GM12878 (cell line): ENCODE data around the gene CCDC47. TPM values are rescaled to one million over a fixed set of nuclear protein-coding genes. Genes with fewer than 3 reads are reported as not detected.
"Not testable (repeated sequence)": the region's sequence is repeated elsewhere in the genome, so short reads cannot be mapped to it uniquely, and the experiment has no call there.

Experiments used
- ATAC-seq: fragments of 200-7000 bp; cut with Tn5 transposase; 3 replicates; pipeline ENCODE4 v1.9.1; 2020; ENCODE audit warnings: mild to moderate bottlenecking, moderate library complexity
- BruUV-seq: library from RNA; stranded (reverse); fragments of 400-500 nt; replicated peaks from 2 replicates; lab custom pipeline; 2021; lab: Mats Ljungman, UMichigan
- CTCF ChIA-PET: fragments of 300-600 bp; sonication (Branson Sonifier 250); formaldehyde crosslinking; extraction: SDS; loops from one replicate; lab custom pipeline; 2021; ENCODE audit warnings: inconsistent platforms; lab: Yijun Ruan, JAX
- POLR2A ChIA-PET: fragments of 350-600 bp; formaldehyde crosslinking; extraction: SDS; loops from one replicate; lab custom pipeline; 2021; ENCODE audit warnings: inconsistent platforms; lab: Charles Lee
- RAD21 ChIA-PET: fragments of 300-600 bp; sonication (Branson Sonifier 250); formaldehyde crosslinking; loops from one replicate; lab custom pipeline; 2023; ENCODE audit warnings: antibody characterized with exemption; ENCODE audit not compliant: unreplicated experiment; lab: Charles Lee
- SMC1A ChIA-PET: fragments of 300-600 bp; sonication (Branson Sonifier 250); formaldehyde crosslinking; loops from one replicate; lab custom pipeline; 2023; ENCODE audit not compliant: unreplicated experiment, uncharacterized antibody; lab: Charles Lee
- DNase-seq: peaks from one replicate; pipeline ENCODE4 v3.0.0-alpha.2; 2011; ENCODE audit warnings: low read depth, low spot score
- FAIRE-seq: peaks from 3 replicates; lab custom pipeline; 2011; peaks lifted over from hg19 to GRCh38; lab: Jason Lieb, UNC
- H2AFZ ChIP-seq: 2 replicates; pipeline ENCODE4 v1.6.0; 2011; ENCODE audit warnings: low read depth, low read length, control low read depth; ENCODE audit not compliant: control insufficient read depth
- H3K27ac ChIP-seq: 2 replicates; pipeline ENCODE4 v1.5.1; 2011; ENCODE audit warnings: control low read depth; ENCODE audit not compliant: control insufficient read depth, insufficient read depth
- H3K27me3 ChIP-seq, 2 experiments: replicated peaks in 1 of 2; 2 replicates each; pipeline versions ENCODE4 v1.6.0 to v1.6.1; 2011; ENCODE audit warnings: low read length in 1 of 2; ENCODE audit not compliant: control insufficient read depth in 2 of 2, insufficient read depth in 2 of 2
- H3K36me3 ChIP-seq, 2 experiments: 2 replicates each; pipeline ENCODE4 v1.5.1; 2011; ENCODE audit warnings: low read length in 1 of 2; ENCODE audit not compliant: control insufficient read depth in 2 of 2, insufficient read depth in 2 of 2
- H3K4me1 ChIP-seq: 2 replicates; pipeline ENCODE4 v1.6.1; 2011; ENCODE audit warnings: mild to moderate bottlenecking, low read length, moderate library complexity, mixed read lengths; ENCODE audit not compliant: control insufficient read depth, insufficient read depth
- H3K4me2 ChIP-seq: 2 replicates; pipeline ENCODE4 v1.6.0; 2011; ENCODE audit warnings: control low read depth; ENCODE audit not compliant: control insufficient read depth, insufficient read depth
- H3K4me3 ChIP-seq: fragments of 200-600 bp; sonication (generic); 2 replicates; pipeline ENCODE4 v1.5.1; 2016
- H3K79me2 ChIP-seq: 2 replicates; pipeline ENCODE4 v1.6.0; 2011; ENCODE audit warnings: low read length; ENCODE audit not compliant: control insufficient read depth, insufficient read depth
- H3K9ac ChIP-seq: 2 replicates; pipeline ENCODE4 v1.8.0; 2011; ENCODE audit warnings: low read length, control low read depth, mixed read lengths; ENCODE audit not compliant: control insufficient read depth, insufficient read depth
- H3K9me3 ChIP-seq: replicated peaks from 3 replicates; pipeline ENCODE4 v1.5.1; 2011; ENCODE audit warnings: mild to moderate bottlenecking, low read length; ENCODE audit not compliant: control insufficient read depth, insufficient read depth
- H4K20me1 ChIP-seq: 2 replicates; pipeline ENCODE4 v1.6.0; 2011; ENCODE audit not compliant: control insufficient read depth, insufficient read depth
- BMI1 ChIP-seq: fragments of 450-650 bp; IDR thresholded peaks from 2 replicates; pipeline ENCODE4 v1.6.1; 2016; ENCODE audit warnings: mild to moderate bottlenecking, moderate library complexity, borderline replicate concordance
- ETV6 ChIP-seq, 2 experiments: fragments of 450-650 bp in 1 of 2; IDR thresholded peaks in 1 of 2; conservative IDR thresholded peaks in 1 of 2; 2 replicates each; pipeline ENCODE4 v1.6.1; 2014; ENCODE audit warnings: antibody characterized with exemption in 1 of 2, borderline replicate concordance in 1 of 2, low read depth in 1 of 2, mild to moderate bottlenecking in 1 of 2, moderate library complexity in 1 of 2
- FOS ChIP-seq: IDR thresholded peaks from 3 replicates; pipeline ENCODE4 v1.6.1; 2011; ENCODE audit warnings: borderline replicate concordance; ENCODE audit not compliant: insufficient read length; ENCODE audit errors: extremely low read depth
- FOXM1 ChIP-seq: IDR thresholded peaks from 2 replicates; pipeline ENCODE4 v1.6.1; 2012; ENCODE audit warnings: low read depth, mild to moderate bottlenecking, inconsistent platforms, low read length, moderate library complexity
- IKZF1 ChIP-seq: fragments of 450-650 bp; conservative IDR thresholded peaks from 2 replicates; pipeline ENCODE4 v1.6.1; 2017; ENCODE audit warnings: antibody characterized with exemption, mild to moderate bottlenecking
- IRF4 ChIP-seq: IDR thresholded peaks from 2 replicates; pipeline ENCODE4 v1.6.1; 2011; ENCODE audit warnings: low read depth, low read length
- NBN ChIP-seq: fragments of 450-650 bp; IDR thresholded peaks from 2 replicates; pipeline ENCODE4 v1.6.1; 2016
- RFX5 ChIP-seq: IDR thresholded peaks from 2 replicates; pipeline ENCODE4 v1.6.1; 2011; ENCODE audit warnings: low read depth, low read length, improper control_type of control experiment
- RUNX3 ChIP-seq: IDR thresholded peaks from 2 replicates; pipeline ENCODE4 v1.6.1; 2012; ENCODE audit warnings: low read length, inconsistent platforms
- SMAD1 ChIP-seq: fragments of 450-650 bp; IDR thresholded peaks from 2 replicates; pipeline ENCODE4 v1.6.1; 2018; ENCODE audit warnings: mild to moderate bottlenecking, low read depth; ENCODE audit not compliant: partially characterized antibody
- SREBF2 ChIP-seq: IDR thresholded peaks from 2 replicates; pipeline ENCODE4 v1.6.1; 2012; ENCODE audit warnings: mild to moderate bottlenecking, low read length
- TCF12 ChIP-seq: IDR thresholded peaks from 2 replicates; pipeline ENCODE4 v1.6.1; 2011; ENCODE audit warnings: low read depth, mild to moderate bottlenecking, low read length
- YY1 ChIP-seq: IDR thresholded peaks from 2 replicates; pipeline ENCODE4 v1.6.1; 2011; ENCODE audit warnings: low read depth, mild to moderate bottlenecking, low read length
- WGBS: methylation state at CpG from one replicate; pipeline ENCODE4 v1.1.6; 2016; ENCODE audit warnings: low lambda C conversion rate; ENCODE audit not compliant: insufficient replicate concordance, insufficient coverage; ENCODE audit errors: missing lambda C conversion rate; 5-methylcytosine and 5-hydroxymethylcytosine counted together
- in situ Hi-C: fragments of 300-500 bp; cut with MboI; formaldehyde crosslinking; loops from 9 replicates; pipeline ENCODE4 v1.14.3; 2018; ENCODE audit warnings: mixed read lengths
- intact Hi-C: fragments of 100-400 bp; cut with micrococcal nuclease; formaldehyde crosslinking; loops from one replicate; pipeline ENCODE4 v1.14.2; 2022; ENCODE audit not compliant: unreplicated experiment
- polyA plus RNA-seq, 11 experiments: library from polyadenylated mRNA; depleted of rRNA in 4 of 11; unstranded in 6 of 11; stranded (reverse) in 5 of 11; fragments of >200 nt; fragmentation: Nextera tagmentation in 4 of 11; fragmentation: Illumina TruSeq in 1 of 11; extraction: Ambion mirVana in 4 of 11; extraction: Trizol in 1 of 11; gene quantifications; 1 replicate in 1 of 11; 2 replicates in 10 of 11; pipeline versions ENCODE4 v1.2.1 to v1.2.3, GENCODE V29; 2011 to 2016; ENCODE audit warnings: inconsistent platforms in 2 of 11, missing spikeins in 2 of 11, low read depth in 1 of 11
- total RNA-seq, 4 experiments: library from RNA; depleted of rRNA in 3 of 4; stranded (reverse); fragments of >200 nt in 3 of 4; fragmentation: Illumina TruSeq in 1 of 4; extraction: Trizol in 1 of 4; gene quantifications; 2 replicates each; pipeline versions ENCODE4 v1.2.1 to v1.2.3, GENCODE V29; 2013 to 2021
- TF ChIP-seq, protein P1 (sequence below): fragments of 150-350 bp; IDR thresholded peaks from 2 replicates; pipeline ENCODE4 v1.6.1; 2016; ENCODE audit warnings: low read depth, low read length
- TF ChIP-seq, protein P2 (sequence below): IDR thresholded peaks from 2 replicates; pipeline ENCODE4 v1.6.1; 2012; ENCODE audit warnings: low read depth, low read length, improper control_type of control experiment

The CCDC47 gene
- total and polyA plus RNA-seq, 10 of the 15 experiments (the other 5 are each of a cell fraction or from before 2014, with no cell fraction given) = 13.6 to 81.4 (median 58.9) TPM

DNA sequence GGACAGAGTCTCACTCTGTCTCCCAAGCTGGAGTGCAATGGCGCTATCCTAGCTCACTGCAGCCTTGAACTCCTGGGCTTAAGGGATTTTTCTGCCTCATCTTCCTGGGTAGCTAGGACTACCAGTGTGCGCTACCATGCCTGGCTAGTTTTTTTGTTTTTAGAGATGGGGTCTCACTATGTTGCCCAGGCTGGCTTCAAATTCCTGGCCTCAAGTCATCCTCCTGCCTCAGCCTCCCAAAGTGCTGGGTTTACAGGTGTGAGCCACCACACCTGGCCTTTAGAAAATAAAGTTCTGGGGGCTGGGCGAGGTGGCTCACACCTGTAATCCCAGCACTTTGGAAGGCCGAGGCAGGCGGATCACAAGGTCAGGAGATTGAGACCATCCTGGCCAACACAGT is 53.2 kb downstream of the CCDC47 start:
- H3K79me2 ChIP-seq, H3K4me3 ChIP-seq, intact Hi-C loops, H4K20me1 ChIP-seq, FAIRE-seq, H3K27ac ChIP-seq, H3K9me3 ChIP-seq, H3K4me1 ChIP-seq, H3K27me3 ChIP-seq, RAD21 ChIA-PET, BruUV-seq, DNase-seq, H2AFZ ChIP-seq, in situ Hi-C loops, H3K9ac ChIP-seq, H3K4me2 ChIP-seq, ATAC-seq, CTCF ChIA-PET: not testable (repeated sequence)
- H3K36me3 ChIP-seq = peaks cover 0 to 12% of the 10 kb centered on the region in 2 experiments; a peak in 2 of 4 replicates
- ChIA-PET SMC1A (interaction anchor here (0.6 kb wide), 1 partner anchor 98 kb away, joined by 3 read pairs; no protein-coding TSS in a partner anchor), POLR2A (interaction anchor here (1.9 kb wide), 1 partner anchor 21 kb away, joined by 5 read pairs; no protein-coding TSS in a partner anchor)
- WGBS = 97% methylated on average over 5 of the region's 5 CpGs

DNA sequence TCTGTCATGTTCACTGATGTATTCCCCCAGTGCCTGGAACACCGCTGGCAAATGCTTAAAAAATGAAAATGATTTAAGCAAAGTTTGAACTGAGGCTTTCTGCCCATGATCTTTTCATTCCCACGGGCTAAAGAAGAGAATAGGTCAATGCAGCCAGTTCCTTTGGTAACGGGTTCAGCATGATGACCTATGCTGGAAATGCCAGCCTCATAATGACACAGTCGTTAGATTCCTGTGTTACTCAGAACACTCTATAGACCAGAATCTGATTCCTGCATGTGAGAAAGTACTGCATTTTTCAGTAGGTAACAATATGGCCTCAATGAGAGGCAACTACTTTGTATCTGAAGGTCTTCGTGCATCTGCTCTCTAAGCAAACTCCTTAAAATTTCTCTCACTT is 54.4 kb downstream of the CCDC47 start:
- H3K4me3 ChIP-seq = no peak overlapping the region
- H3K36me3 ChIP-seq = peaks cover 0 to 16% of the 10 kb centered on the region in 2 experiments; a peak in 2 of 4 replicates
- CTCF ChIA-PET = interaction anchor here (0.6 kb wide), 1 partner anchor 8 kb away, joined by 3 read pairs; no protein-coding TSS in a partner anchor
- TF ChIP-seq ETV6 (conservative IDR thresholded peaks at IDR 0.05 in 1 of 2, IDR thresholded peaks at IDR 0.05 in 1 of 2; ENCODE audit: borderline replicate concordance in 1 of 2, low read depth in 1 of 2) (no peak), TCF12 (no peak), RFX5 (no peak), IKZF1 (no peak), RUNX3 (no peak), BMI1 (no peak), YY1 (no peak), SREBF2 (no peak), NBN (no peak), FOXM1 (no peak), IRF4 (no peak), FOS (no peak), SMAD1 (no peak)
- TF ChIP-seq, protein P1, sequence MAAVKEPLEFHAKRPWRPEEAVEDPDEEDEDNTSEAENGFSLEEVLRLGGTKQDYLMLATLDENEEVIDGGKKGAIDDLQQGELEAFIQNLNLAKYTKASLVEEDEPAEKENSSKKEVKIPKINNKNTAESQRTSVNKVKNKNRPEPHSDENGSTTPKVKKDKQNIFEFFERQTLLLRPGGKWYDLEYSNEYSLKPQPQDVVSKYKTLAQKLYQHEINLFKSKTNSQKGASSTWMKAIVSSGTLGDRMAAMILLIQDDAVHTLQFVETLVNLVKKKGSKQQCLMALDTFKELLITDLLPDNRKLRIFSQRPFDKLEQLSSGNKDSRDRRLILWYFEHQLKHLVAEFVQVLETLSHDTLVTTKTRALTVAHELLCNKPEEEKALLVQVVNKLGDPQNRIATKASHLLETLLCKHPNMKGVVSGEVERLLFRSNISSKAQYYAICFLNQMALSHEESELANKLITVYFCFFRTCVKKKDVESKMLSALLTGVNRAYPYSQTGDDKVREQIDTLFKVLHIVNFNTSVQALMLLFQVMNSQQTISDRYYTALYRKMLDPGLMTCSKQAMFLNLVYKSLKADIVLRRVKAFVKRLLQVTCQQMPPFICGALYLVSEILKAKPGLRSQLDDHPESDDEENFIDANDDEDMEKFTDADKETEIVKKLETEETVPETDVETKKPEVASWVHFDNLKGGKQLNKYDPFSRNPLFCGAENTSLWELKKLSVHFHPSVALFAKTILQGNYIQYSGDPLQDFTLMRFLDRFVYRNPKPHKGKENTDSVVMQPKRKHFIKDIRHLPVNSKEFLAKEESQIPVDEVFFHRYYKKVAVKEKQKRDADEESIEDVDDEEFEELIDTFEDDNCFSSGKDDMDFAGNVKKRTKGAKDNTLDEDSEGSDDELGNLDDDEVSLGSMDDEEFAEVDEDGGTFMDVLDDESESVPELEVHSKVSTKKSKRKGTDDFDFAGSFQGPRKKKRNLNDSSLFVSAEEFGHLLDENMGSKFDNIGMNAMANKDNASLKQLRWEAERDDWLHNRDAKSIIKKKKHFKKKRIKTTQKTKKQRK = no peak
- TF ChIP-seq, protein P2, sequence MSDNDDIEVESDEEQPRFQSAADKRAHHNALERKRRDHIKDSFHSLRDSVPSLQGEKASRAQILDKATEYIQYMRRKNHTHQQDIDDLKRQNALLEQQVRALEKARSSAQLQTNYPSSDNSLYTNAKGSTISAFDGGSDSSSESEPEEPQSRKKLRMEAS = no peak
- TF ChIP-seq, all 136 proteins: peak for 0
- RAD21 ChIA-PET = no interaction called here
- ATAC-seq (no peak), DNase-seq (no peak), FAIRE-seq (no peak)
- SMC1A ChIA-PET = interaction anchor here (1.6 kb wide), 1 partner anchor 9 kb away, joined by 4 read pairs; no protein-coding TSS in a partner anchor
- H3K27ac ChIP-seq = no peak overlapping the region
- intact Hi-C loops (no loop called here), in situ Hi-C loops (no loop called here)
- H2AFZ ChIP-seq = no peak overlapping the region
- no peaks in the 10 kb centered on the region for H3K9me3 ChIP-seq
- no TSS peak for BruUV-seq
- H3K4me2 ChIP-seq = no peak overlapping the region
- POLR2A ChIA-PET = interaction anchor here (1.9 kb wide), 1 partner anchor 22 kb away, joined by 5 read pairs; no protein-coding TSS in a partner anchor
- H3K27me3 ChIP-seq = no peaks in the 10 kb centered on the region
- H3K79me2 ChIP-seq = no peaks in the 10 kb centered on the region
- no peaks in the 10 kb centered on the region for H3K4me1 ChIP-seq
- 81% methylated on average over 5 of the region's 5 CpGs for WGBS
- H3K9ac ChIP-seq = no peak overlapping the region
- no peaks in the 10 kb centered on the region for H4K20me1 ChIP-seq
